ENCODE results near the gene PCCA. TPM values are rescaled to one million over a fixed set of nuclear protein-coding genes. Genes with fewer than 3 reads are reported as not detected.

PCCA gene
- total RNA-seq, 1 donor: 33.7 TPM

GRCh38 chr13:100323937-100324336 is 235.0 kb downstream of the PCCA start:
- DNase-seq (ENCODE audit: low read depth): no peak
- no peak overlapping the region for H3K4me3 ChIP-seq (ENCODE audit: low read depth, low read length)

GRCh38 chr13:100330662-100331061 is 241.8 kb downstream of the PCCA start:
- H3K4me3 ChIP-seq (ENCODE audit: low read depth, low read length): no peak overlapping the region
- DNase-seq (ENCODE audit: low read depth): peak; percentile 64
- TF ChIP-seq CTCF (IDR thresholded peaks at IDR 0.05; ENCODE audit: insufficient read depth, low read depth, low read length): no peak

More at GRCh38 chr13:100323937-100324336, 235.0 kb downstream of the PCCA start:
- no peak for TF ChIP-seq CTCF (IDR thresholded peaks at IDR 0.05; ENCODE audit: insufficient read depth, low read depth, low read length)

- no peak for DNase-seq (ENCODE audit: low read depth)
- H3K4me3 ChIP-seq (ENCODE audit: low read depth, low read length): no peak overlapping the region
- TF ChIP-seq CTCF (IDR thresholded peaks at IDR 0.05; ENCODE audit: insufficient read depth, low read depth, low read length): no peak
Observed at GRCh38 chr13:100333141-100333540, 244.2 kb downstream of the PCCA start.

- TF ChIP-seq CTCF (IDR thresholded peaks at IDR 0.05; ENCODE audit: insufficient read depth, low read depth, low read length): no peak
- DNase-seq (ENCODE audit: low read depth): no peak
- H3K4me3 ChIP-seq (ENCODE audit: low read depth, low read length): no peak overlapping the region
Observed at GRCh38 chr13:100334214-100334613, 245.3 kb downstream of the PCCA start.

- TF ChIP-seq CTCF (IDR thresholded peaks at IDR 0.05; ENCODE audit: insufficient read depth, low read depth, low read length): no peak
- DNase-seq (ENCODE audit: low read depth): no peak
- no peak overlapping the region for H3K4me3 ChIP-seq (ENCODE audit: low read depth, low read length)
Observed at GRCh38 chr13:100336795-100337516, 248.1 kb downstream of the PCCA start.

- no peak for TF ChIP-seq CTCF (IDR thresholded peaks at IDR 0.05; ENCODE audit: insufficient read depth, low read depth, low read length)
- no peak for DNase-seq (ENCODE audit: low read depth)
- no peak overlapping the region for H3K4me3 ChIP-seq (ENCODE audit: low read depth, low read length)
Observed at GRCh38 chr13:100338275-100338674, 249.4 kb downstream of the PCCA start.

All from fibroblast of villous mesenchyme (primary cell).